H54 (cell line): ENCODE measurements around the gene NIBAN1.

Source experiments
- DNase-seq: peaks from one replicate; pipeline ENCODE4 v3.0.0; 2011; ENCODE audit warnings: low spot score, mixed read lengths; ENCODE audit not compliant: insufficient read length
- FAIRE-seq: peaks from 3 replicates; lab custom pipeline; 2011; peaks lifted over from hg19 to GRCh38; lab: Jason Lieb, UNC
- POLR2A ChIP-seq: IDR thresholded peaks from 2 replicates; pipeline ENCODE4 v1.6.1; 2011; ENCODE audit warnings: low read depth, mild to moderate bottlenecking, low read length

NIBAN1 gene

DNA sequence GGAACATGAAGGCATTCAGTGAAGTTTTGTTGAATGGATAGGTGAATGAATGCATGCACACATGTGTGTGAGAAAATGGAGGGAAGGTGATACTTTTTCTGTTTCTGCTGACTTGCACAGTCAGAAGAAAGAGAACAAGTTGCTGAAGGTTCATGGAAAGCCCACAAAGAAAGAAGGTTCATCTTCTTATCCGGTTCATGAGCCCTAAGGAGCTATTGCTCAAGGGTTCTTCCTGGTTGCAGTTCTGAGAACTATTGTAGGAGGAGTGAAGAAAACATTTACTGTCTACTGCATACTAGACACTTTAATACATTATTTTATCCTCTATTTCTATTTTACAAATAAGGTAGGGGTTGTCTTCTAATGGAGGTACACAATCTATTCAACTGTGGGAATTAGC, 13.4 kb upstream of the NIBAN1 start:
- FAIRE-seq: no peak

DNA sequence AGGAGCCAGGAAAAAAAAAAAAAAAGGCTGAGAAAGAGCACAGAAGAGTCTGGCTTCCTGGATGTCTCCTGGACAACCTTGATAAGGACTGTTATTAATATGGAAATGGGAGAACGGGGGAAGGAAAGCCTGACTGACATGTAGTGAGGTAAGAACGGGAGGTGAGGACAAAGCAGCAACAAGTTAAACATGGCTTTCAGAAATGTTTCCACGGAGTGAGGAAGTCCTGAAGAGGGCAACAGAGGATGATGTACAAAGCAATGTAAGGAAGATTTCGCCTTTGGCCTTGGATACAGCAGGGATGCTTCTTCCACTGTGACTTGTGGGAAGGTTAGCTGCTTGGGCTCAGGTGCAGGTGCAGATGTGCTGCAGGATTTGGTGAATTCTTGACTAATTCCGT, 11.9 kb upstream of the NIBAN1 start:
- TF ChIP-seq POLR2A: no peak
- no peak for FAIRE-seq
- DNase-seq: no peak

More for the DNA sequence above, 13.4 kb upstream of the NIBAN1 start:
- no peak for DNase-seq
- TF ChIP-seq POLR2A: no peak

DNA sequence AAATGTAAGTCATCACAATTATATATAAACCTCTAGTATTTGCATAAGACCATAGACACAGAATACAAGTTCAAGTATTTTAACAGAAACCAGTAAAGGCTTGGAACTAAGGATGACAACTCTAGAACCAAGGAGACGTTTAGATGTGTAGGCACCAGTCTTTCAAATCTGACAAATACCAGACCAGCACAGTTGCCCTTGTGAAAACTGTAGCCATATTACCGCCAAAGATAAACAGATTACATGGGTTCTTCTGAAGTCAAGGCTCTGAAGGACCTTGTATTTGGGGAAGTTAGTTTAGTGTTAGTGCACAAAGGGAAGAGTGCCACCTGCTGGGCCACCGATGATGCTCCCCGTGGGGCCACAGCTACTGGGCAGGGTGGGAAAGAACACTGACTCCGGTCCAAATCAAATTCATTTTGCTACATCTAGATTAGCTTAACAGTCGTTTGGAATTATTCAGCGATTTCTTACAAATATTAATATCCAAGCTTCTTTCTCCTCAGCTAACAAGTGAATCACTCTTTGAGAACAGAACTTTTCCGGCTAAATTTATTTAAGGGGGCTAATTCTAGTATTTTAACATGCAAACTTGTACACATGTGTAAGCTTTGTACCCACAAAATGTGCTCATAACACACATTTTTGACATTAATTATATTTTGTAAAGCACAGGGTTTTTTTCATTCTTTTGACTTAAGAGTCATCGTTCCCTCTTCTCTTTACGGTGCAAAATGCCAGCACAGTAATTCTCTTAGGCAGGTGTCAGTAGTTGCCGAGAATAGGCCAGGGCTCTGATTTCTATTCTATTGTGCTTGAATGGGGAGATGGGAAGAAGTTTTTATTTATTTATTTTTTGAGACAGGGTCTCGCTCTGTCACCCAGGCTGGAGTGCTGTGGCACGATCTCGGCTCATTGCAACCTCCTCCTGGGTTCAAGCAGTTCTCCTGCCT, 8.0 kb upstream of the NIBAN1 start:
- no peak for DNase-seq
- TF ChIP-seq POLR2A: no peak
- peak; percentile 91 for FAIRE-seq

DNA sequence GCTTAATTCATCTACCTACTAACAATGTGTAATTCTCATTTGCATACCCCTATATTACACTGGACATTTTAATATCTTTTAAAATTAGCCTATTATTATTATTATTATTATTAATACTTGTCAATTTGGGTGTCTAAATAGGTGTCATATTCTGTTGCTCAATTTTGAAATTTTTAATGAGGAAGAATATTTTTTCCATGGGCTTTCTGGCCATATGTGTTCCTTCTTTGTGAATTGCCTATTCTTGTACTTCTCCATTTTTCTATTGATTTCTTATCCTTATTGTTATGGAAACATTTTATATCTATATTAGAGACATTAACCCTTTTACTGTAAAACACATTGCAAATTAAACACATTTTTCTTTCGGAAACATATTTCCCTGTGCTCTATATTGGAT, 6.4 kb upstream of the NIBAN1 start:
- DNase-seq (no peak), FAIRE-seq (no peak)
- no peak for TF ChIP-seq POLR2A

DNA sequence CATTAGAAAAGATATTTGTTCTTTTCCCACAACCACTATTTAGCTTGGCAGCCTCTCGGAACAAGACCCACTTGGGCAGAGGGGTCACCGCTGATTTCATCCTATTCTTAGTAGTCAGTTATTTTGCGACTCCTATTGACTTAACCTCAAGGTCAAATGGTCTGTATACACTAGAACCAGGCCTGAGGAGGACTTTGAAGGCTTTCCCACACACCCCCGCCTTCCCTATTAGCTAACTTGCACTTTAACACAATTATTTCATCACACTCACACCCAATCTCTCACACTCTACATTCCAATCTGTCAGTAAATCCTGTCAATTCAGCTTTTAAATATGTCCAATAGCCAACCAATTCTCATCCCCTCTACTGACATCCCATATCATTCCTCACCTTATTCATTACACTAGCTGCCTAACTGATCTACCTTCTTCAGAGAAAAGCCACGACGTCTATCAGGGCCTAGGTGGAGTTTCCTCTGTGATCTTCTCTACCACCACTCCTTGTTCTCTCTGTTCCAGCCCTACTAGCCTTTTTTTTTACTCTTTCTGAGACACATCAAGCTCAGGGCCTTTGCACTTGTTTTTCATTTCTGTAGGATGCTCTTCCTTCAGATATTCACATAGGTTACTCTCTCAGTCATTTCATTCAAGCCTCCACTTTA, 1.0 kb upstream of the NIBAN1 start:
- DNase-seq (no peak), FAIRE-seq (no peak)
- TF ChIP-seq POLR2A: no peak

DNA sequence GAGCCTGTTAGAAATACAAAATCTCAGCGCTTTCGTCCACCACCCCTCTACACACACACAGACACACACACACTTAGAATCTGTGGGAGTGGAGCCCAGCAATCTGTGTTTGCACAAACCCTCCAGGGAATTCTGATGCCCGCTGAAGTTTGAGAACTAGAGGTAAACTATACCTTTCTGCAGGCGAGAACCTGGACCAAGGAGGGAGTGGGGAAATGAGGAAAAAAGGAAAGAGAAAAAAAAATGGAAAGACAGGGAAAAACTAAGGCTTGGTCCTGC, 468 bp upstream of the NIBAN1 start:
- no peak for TF ChIP-seq POLR2A
- DNase-seq (no peak), FAIRE-seq (no peak)

DNA sequence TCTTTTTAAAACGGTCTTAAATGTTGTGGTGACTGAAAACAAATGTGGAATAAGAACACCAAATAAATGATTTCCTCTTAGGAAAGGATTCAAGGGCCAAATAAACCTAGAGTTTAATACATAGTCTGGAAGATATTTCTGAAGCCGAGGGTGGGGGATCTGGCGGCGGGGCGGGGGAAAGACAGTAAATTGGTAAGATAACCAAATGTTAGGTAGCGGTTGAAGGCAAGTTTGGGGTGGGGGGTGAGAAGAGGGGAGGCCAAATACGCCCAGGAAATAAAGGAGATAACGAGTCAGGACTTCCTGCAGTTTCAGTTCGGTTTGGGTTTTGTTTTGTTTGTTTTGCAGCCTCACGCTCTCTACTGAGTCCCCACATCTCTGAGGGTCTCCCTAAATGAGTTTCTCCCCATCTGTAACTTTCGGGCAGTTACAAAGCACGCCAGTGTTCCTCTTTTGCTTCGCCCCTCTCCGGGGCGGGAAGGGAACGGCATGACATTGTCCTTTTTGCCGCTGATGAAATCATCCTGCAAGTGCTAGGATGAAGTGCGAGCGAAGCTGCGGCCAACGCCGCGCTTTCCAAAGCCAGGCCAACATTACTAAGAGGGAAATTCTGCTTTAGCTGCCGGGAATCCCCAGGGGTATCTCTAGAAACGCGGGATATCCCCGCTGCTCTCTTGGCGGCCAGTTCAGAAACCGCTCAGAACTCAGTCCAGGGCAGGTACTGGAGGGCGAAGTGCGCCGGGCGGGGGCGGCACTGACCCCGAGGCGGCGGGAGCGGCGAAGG, 844 bp downstream of the NIBAN1 start:
- DNase-seq (no peak), FAIRE-seq (no peak)
- no peak for TF ChIP-seq POLR2A

DNA sequence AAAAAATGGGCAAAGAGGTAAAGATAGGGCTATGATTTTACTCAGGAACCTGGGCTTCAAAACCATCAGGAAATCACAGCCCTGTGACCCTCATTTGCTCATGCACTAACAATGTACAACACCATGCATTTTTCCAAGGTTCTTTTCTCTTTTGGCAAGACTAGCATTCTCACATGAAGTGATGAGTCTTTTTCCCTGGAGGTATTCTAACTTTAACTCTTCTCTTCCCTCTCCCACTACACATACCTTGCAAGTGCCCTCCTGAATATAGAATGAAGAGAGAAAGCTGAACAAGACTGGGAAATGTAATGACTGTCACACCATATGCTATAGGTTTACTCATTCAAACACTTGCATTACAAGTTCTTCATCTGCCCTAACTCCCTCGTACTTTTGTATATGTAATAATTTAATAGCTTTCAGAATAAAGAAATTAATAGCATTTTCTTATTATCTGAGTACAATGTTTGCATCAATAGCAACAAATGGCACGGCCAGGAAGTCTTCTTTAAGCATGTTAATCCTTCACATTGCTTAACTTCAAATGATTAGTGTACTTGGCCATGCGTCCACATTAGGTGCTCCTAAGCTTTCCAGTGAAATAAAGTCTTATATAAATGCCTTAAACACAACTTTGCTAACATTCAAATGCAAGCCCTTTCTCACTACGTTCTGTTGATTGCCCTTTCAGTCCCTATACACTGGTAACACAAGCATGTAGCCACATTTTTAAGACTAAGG, 1.8 kb downstream of the NIBAN1 start:
- no peak for TF ChIP-seq POLR2A
- FAIRE-seq (no peak), DNase-seq (no peak)

DNA sequence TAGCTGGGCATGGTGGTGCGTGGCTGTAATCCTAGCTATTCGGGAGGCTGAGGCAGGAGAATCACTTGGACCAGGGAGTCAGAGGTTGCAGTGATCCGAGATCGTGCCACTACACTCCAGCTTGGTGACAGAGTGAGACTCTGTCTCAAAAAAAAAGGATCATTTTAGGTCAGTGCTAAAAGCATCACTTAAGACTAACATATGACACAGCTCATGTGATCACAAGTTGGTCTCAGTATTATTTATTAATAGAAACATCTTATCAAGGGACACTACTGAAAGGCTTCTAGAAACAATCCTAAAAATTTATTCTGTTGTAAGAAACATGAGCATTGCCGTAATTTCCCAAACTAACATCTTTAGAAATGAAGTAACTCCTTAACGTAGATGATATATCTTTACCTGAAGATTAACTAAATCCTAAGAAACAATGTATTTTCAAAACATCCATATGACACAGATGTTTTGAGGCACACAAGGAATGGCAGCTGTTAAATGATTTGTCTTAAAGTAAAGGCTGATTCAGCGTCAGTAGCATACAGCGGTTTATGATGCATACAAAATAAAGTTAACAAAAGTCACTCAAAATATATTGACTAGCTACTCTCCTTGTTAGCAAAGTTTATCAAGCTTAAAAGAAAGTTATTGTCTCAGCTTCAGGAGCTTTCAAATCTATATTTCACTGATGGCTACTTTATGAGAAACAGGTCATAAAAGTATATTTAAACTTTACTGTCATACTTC, 2.6 kb downstream of the NIBAN1 start:
- DNase-seq: no peak
- FAIRE-seq: no peak
- no peak for TF ChIP-seq POLR2A

DNA sequence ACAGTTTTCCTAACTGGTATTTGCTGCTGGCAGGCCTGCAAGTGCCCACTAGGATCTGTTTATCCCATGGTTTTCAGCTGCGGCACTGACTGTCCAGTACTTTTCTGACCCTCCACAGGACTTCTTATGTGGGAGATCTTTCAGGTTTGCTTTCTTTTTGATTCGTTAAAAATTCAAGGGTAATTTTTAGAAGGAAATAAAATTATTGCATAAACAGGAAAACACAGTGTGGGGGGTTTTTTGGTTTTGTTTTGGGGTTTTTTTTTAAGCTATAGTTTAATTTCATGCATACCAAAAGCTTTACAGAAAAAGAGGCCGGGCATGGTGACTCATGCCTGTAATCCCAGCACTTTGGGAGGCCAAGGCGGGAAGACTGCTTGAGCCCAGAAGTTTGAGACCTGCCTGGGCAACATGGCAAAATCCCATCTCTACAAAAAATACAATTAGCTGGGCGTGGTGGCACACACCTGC, 3.6 kb downstream of the NIBAN1 start:
- DNase-seq (no peak), FAIRE-seq (no peak)
- no peak for TF ChIP-seq POLR2A

DNA sequence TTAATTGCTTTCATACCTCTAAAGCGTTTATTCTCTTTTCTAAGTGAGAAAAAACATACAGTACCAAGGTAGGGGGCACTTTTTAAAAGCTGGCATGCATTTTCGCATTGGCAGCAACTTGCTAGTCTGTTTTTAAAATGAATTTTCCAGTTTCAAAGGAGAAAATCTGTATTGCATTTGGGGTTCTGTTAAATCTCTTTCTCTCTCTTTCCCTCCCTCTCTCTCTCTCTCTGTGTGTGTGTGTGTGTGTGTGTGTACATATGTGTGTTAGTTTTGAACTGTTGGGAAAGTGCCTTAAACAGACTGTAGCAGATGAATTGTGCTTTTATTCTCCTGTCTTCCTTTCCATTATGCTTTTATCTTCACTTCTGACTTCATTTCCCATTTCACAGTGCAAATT, 7.3 kb downstream of the NIBAN1 start:
- DNase-seq (no peak), FAIRE-seq (no peak)
- no peak for TF ChIP-seq POLR2A

DNA sequence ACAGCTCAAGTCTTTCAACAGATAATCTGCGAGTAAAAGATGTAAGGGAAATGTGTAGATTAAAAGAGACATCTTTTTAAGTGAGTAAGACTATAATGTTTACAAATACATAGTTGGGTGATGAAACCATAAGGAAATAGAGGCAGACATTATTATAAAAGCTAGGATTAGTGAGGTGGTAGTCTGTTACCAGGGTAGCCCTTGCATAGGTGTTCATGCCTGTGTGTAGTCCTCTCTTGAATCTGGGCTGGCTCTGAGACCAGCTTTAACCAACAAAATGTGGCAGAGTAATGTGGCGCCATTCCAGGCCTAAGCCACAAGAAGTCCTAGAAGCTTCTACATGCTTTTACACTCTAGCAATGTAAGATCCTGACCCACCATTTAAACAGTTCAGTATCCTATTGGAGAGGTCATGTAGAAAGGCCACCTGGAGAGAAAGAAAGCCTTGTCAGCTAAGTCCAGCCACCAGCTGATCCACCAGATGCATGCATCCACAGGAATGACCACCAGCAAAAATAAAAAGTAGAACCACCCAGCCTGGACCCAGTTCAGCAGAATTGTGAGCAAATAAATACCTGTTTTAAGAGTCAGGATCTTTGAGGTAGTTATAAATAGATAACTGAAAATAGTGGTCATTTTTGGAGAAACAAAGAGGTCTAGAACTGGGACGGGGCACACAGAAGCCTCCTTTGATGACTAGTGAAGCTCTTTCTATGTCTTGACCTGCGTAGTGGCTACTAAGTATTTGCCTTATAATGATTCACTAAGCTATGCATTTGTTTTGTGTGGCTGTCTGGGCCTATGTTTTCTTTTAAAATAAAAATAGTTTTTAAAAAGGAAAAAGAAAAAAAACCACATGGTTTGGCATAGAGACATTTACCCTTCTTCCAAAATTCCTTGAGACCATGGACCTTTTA, 8.1 kb downstream of the NIBAN1 start:
- FAIRE-seq: no peak
- DNase-seq: no peak
- no peak for TF ChIP-seq POLR2A

DNA sequence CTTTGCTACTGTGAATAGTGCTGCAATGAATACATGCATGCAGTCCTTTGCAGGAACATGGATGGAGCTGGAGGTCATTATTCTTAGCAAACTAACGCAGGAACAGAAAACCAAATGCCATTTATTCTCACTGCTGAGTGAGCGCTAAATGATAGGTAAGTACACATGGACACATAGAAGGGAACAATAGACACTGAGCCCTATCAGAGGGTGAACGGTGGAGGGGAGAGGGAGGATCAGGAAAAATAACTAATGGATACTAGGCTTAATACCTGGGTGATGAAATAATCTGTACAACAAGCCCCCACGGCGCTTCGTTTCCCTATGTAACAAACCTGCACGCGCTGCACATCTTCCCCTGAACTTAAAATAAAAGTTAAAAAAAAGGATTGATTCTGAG, 8.9 kb downstream of the NIBAN1 start:
- no peak for TF ChIP-seq POLR2A
- no peak for DNase-seq
- no peak for FAIRE-seq
